ENCODE measurements around the gene GALNT2.

Gene GALNT2

DNA sequence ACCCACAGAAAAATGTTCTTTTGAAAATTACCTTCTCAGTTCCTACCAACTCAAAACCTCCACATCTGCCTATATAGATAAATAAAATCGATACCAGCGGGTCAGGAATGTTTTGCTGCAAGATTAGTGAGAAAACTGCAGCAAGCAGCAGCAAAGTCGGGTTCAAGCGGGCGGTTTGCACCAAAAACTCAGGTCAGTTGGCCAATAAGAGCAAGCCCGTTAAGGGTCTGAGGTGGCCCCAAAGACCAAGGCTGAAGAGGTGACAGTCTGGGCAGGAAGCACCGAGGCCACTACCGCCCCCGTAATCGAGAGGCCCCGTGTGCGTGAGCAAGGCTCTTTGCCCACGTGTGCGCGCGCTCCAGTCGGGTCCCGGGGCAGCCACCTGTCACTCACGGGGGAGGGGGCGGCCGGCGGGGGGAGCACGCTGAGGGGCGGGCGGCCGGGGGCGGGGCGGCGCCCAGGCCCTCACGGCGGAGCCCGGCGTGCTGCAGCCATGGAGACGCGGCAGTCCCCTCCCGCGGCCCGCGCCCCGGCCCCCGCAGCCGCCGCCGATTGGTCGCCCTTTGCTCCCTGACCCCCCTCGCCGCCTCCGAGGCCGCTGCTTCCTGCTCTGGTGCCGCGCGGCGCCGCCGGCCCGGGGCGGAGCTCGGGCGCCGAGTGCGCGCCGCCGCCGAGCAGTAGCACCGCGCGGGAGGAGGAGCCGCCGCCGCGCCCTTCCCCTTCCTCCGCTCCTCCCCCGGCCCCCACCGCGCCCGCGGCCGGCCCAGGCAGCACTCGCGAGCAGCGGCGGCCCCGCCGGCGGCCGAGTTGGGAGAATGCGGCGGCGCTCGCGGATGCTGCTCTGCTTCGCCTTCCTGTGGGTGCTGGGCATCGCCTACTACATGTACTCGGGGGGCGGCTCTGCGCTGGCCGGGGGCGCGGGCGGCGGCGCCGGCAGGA lies at the start of gene GALNT2:
GALNT2 (plus strand) TSS at position 773 of the 939 bp plus-strand sequence; CDS start at position 816, 43 bp downstream.
- peak; percentile 92 for DNase-seq (ENCODE audit: low spot score)

DNA sequence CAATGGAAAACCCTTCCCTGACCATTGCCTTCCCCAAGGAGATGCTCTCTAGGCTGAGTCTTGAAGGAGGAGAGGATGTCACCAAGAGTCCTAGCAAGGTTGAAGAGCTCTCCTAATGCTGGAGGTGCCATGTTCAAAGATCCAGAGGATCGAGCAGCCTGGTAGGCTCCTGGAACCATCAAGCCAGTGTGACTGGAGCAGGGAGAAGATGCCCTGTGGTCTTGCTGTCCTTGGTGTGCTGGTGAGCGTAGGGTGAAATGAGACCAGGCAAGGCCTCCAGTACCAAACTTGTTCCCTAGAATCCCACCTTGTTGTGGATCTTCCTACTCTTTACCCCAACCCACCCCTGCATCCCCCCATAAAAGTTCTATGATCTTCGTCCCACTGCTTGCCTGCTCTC lies 46.6 kb upstream of the GALNT2 start:
- no peak for DNase-seq (ENCODE audit: low spot score)

DNA sequence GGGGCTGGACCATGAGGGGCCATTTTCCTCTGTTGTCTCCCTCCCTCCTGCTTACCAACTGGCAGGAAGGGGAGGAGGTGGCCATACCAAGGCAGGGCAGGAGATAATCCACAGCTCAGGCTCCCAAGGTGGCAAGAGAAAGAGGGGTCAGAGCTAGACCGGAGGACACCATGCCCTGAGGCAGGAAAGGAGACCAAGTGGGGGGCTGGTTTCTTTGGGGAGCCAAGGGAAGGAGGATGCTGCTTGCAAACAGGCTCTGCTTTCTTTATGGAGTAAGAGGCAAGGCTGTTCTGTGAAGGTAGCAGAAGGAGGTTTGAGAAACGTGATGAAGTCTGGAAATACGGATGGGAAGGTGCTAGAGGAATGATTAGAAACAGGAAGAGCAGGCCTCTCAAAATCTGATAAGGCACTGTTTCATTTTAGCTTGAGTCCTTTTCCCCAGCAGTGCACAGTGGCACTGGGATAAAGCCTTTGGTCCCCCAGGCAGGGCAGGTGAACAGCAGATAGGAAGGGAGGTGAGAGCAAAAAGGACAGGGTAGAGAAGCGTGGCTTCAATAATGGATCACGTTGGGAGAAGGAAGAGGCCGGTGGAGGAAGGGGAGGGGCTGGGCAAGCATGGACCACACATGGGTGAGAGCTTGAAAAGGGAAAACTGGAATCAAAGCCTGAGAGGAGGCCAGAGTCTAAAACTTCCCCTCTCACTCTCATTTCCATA lies 44.2 kb upstream of the GALNT2 start:
- DNase-seq (ENCODE audit: low spot score) = no peak

DNA sequence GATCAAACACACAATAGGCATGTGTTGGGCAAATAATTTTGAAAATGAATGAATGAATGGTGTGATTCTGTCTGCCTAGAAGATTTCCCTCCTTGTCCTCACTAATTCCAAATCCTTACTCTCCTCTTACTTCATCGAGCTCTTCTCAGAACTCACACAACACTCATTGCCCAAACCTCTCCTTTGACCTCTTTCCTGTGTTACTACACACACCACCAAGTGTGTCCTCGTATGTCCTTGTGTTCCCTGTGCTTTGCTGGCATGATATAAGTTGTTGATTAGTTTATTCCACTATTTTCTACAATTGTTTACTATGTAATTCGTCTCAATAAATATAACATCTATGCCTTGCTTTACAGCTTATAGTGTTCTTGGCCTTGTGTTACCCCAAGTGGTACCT lies 41.4 kb upstream of the GALNT2 start:
- no peak for DNase-seq (ENCODE audit: low spot score)

DNA sequence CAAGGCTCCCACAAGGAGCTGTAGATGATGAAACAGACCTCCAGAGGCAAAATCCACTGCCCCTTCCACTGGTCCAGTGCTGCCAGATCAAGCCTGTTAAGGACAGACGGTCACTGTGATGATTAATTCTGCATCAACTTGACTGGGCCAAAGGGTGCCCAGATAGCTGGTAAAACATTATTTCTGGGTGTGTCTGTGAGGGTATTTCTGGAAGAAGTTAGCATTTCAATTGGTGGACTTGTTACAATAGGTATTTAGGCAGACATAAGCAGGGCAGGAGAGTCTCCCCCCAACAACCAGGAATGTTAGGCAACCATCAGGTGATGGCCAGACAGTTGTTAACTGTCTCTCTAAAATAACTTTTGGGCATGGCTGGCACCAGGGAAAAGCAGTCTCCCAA lies 40.9 kb upstream of the GALNT2 start:
- DNase-seq (ENCODE audit: low spot score) = no peak

DNA sequence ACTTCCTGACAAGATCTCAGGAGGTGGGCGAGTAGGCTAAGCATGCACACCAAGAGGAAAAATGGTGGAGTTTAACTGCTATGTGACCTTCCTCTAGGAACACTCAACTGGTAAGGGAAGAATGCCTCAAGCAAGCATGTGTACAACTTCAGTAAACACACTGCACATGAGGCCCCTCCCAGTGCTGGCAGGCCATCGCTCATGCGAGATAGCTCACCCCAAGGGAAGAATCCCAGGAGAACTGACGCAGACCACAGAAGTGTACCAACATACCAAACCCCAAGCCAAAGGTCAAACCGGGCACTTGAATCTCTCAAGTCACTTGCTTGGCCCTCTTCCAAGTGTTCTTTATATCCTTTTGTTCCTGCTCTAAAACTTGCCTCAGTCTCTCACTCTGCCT lies 40.5 kb upstream of the GALNT2 start:
- DNase-seq (ENCODE audit: low spot score) = no peak

DNA sequence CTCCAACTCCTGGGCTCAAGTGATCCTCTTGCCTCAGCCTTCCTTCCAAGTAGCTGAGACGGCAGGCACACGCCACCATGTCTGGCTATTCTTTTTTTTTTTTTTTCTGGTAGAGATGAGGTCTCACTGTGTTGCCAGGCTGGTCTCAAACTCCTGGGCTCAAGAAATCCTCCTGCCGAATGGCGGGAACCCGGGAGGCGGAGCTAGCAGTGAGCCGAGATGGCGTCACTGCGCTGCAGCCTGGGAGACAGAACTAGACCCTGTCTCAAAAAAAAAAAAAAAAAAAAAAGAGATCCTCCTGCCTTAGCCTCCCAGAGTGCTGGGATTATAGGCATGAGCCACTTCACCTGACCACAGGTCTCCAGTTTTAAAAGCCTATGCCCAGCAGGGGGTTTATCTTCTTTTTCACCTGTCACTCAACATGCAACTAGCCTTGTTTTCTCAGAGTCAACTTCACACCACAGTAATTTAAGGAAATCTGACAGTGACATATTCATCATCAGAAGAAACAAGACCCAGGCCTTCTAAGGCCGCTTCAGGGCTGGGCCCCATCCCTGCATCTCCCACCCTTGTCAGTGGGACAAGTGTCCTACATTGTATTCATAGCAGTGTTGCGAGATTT lies 38.3 kb upstream of the GALNT2 start:
- no peak for DNase-seq (ENCODE audit: low spot score)

DNA sequence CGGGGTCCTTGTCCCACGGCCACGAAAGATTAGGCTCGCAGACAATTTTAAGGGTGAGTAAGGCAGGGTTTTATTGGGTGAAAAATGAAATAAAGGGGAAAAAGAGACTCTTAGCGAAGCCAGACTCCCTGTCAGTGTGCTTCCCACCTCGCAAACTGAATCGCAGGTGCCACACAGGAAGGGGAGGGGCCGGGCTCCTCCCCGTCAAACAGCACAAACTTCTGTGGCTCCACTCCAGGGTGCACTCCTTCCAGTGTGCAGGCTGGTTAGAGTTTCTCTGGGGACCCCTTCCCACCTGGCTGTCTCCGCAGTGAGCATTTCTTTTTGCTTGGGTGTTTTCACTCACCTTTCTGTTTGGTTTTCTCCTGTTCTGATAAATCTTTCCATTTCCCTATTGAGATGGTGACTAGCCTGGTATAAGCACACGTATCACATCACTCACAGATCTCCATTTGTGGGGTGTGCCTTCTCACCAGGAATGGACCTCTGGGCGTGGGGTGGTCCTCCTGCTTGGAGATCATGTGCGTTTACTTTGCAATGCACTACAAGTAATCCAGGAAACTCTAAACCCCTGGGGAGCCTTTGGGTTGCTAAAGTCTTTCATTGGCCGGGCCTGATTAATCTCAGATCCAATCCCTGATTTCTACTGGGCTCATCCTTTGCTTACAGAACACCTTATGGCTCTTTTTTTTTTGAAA lies 37.6 kb upstream of the GALNT2 start:
- no peak for DNase-seq (ENCODE audit: low spot score)

DNA sequence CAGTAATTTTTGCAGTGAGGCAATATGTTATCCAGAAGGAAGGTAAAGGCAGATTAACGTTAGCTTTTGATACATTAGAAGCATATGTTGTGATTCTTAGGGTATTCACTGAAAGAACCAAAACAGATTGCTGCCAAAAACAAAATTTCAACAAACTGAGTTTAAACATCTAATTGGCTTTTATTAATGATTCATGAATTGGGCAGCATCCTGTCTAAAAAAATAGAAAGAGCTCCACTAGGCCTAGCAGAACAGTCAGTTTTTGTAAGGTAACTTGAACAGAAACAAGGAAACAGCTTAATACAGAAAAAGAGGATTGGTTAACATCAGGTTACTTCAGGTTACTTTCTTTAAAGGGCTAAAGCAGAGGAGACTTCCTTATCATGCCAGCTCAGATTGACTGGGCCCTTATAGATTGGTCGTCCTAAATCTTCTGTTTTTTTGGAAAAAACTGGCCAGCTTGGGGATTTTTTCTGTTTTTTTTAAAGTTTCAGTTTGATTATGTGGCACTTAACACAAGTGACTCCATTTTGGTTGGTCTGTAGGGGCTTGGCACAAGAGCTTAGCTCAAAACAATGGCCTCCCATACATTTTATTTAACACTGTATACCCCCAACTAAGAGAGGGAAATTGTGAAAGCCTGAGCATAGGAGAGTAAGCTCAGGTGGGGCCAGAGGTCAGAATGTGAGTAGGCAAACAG lies 36.8 kb upstream of the GALNT2 start:
- no peak for DNase-seq (ENCODE audit: low spot score)

DNA sequence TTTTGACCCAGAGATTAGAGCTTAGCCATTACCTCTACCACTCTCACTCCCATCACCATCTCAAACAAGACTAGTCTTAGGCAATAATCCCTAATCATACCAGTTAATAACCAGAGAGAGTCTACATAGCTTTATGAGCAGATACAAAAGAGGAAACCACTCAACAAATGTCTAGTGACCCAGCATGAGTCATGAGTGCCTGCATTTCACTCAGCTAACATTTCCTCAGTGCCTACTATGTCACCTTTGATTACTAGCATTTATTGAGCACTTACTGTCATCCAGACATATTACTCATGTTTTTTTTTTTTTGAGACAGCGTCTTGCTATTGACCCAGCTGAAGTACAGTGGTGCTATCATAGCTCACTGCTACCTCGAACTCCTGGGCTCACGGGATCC lies 35.9 kb upstream of the GALNT2 start:
- no peak for DNase-seq (ENCODE audit: low spot score)

DNA sequence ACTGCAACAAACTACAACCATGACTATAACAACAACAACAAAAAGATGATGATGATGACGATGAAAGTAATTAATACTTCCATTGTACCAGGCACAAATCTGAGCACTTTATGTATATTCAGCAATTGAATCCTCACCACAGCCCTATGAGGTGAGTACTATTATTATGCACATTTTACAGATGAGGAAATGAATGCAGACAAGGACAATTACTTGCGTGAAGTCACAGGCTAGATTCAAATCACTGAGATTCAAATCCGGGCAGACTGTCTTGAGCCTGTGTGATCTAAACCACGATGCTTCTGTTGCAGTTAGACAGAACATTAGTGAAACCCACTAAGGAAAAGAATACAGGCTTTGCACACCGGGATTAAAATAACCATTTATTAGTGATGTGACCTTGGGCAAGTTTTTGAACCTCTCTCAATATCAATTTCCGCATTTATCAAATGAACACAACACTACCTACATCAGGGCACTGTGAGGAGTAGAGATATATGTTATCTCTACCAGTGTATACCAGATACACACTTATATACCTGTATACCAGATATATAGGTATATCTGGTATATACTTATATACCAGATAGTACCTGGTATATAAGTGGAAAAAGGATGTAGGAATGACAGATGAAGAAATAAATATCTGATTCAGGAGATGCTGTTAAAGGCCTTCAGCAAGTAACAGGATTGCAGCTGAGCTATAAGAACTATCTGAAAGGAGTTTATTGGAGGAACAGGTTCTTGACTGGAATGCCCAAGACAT lies 34.3 kb upstream of the GALNT2 start:
- DNase-seq (ENCODE audit: low spot score) = no peak

DNA sequence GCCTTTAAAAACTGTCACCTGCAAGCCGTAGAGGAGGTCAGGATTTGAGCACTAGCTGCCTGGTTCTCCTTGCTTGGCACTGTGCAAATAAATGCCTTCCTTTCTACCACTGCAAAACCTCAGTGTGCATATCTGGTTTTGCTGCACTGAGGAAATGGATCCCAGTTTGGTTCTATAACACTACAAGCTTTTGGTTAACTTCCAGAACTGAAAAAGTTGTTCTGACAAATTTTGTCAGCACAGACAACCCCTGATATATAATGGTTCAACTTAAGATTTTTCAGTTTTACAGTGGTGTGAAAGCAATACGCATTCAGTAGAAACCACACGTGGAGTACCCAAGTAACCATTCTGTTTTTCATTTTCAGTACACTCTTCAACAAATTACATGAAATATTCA lies 29.8 kb upstream of the GALNT2 start:
- no peak for DNase-seq (ENCODE audit: low spot score)

DNA sequence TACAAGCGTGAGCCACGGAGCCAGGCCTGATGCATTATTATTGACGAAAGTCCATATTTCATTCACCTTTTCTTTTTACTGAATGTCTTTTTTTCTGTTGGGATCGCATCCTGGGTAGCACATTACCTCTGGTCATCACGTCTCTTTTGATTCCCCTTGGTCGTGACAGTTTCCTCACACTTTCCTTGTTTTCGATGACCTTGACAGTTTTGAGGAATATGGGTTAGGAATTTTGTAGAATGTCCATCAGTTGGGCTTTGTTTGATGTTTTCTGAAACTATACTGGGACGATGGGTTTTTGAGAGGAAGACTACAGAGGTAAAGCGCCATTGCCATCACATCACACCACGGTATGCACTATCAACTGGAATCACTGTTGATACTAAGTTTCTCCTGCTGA lies 26.6 kb upstream of the GALNT2 start:
- no peak for DNase-seq (ENCODE audit: low spot score)

DNA sequence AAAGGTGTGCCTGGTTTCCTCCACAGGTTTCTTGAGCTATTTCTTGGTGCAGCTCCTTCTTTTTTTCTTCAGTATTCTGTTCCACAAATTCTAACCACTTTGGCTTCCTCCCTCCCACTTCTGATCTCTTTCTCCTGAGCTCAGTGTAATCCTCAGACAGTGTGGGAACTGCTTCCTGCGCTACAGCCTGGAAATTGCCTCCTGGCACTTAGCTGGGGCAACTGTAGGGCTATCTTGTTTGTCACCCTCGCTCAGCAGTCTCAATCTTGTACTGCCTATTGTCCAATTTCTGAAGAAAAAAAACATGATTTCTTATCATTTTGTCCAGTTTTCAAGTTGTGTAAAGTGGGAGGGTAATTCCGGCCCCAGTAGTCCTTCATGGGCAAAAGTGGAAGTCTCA lies 24.0 kb upstream of the GALNT2 start:
- DNase-seq (ENCODE audit: low spot score) = no peak

DNA sequence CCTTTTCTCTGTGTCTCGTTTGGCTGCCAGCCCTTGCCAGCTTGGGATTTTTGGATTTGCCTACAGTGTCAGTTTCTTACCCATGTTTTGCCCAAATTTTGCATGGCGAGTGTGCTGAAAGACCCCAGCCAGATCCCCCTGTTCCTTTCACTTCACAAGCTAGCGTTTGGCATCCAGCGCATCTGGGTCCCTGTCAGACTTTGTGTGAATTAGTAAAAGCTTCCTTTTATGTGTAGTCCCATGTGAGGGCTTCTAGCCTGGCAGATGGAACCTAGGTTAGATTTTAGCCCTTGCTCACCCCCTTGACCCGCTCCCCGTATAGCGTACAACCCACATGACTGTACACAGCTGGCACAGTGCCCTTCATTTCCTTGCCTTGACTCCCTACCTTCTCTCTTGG lies 22.3 kb upstream of the GALNT2 start:
- DNase-seq (ENCODE audit: low spot score) = no peak

DNA sequence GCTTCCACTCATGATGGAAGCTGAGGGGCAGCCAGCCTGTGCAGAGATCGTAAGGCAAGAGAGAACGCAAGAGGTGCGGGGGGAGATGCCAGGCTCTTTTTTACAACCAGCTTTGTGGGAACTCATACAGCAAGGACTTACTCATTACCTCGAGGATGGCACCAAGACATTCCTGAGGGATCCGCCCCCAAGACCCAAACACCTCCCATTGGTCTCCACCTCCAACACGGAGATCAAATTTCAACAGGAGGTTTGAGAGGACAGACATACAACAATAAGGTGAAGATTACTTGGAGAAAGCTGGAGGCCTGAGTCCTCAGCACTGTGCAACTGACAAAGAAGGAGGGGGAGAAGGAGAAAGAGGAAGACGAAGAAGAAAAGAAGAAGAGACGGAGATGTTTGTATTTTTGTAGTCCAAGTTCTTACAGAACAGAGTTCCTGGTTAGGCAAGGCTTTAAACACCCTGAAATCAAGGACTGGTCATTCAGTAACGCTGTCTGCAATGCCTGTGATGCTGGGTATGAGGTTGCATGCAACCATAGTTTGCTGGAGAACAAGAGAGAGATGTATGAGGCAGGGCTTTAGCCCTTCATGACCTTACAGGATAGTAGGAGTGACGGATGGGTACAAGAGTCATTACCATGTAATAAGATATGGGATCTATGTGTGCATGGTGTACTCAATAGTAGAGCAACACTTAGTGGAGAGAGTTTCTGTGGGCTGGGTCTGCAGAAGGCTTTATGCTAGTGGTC lies 19.7 kb upstream of the GALNT2 start:
- DNase-seq (ENCODE audit: low spot score) = no peak

DNA sequence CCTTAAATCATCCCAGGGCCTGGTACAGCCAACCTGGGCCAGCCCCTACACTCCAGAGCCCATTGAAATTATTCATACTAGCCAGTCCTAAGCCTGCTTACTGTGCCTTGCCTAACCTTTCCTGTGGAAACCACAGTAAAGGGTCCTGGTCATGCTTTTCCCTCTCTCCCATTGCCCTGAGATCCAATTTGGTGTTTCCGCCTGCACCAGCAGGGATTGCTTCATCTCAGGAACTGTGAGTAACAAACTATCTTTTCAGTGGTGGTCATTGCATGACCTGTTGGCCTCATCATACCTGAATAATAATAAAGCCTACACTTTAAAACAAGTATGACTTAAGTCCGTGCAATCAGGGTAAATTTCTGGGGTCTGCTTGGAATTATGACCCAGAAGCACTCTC lies 18.7 kb upstream of the GALNT2 start:
- no peak for DNase-seq (ENCODE audit: low spot score)

DNA sequence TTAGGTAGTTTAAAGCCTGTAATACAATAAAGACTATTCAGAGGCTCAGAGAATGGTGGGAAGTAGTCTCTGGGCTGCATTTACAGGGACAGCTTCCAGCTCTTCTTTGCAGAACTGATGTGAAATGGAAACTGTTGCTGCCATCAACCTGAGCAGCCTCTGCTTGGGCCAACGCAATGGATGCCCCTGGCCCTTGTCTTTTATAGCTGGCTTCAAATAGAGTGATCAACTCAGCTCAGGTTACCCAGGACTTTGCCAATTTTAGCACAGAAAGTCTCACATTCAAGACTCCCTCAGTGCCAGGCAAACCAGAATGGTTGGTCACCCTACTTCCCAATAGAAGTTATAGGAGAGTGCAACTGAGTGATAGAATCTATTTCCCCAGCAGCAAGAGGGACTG lies 18.1 kb upstream of the GALNT2 start:
- DNase-seq (ENCODE audit: low spot score) = no peak

DNA sequence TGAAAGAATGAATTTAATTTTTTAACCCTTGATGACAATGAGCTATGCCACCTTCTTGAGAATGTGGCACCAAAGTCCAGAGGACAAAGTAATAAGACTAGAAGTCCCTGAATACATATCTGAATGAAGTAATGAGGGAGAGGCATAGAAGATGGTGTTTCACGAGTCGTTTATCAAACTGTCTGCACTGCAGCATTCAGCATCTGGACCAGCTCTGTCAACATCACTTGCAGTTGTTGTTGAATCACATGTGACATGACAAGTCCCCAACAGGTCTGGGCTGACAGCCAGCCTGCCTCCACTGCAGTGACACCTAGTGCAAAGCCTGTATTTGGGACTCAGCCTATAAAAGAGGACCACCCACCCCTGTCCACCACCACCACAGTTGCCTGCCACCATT lies 17.3 kb upstream of the GALNT2 start:
- no peak for DNase-seq (ENCODE audit: low spot score)
